Measurements from ENCODE around the gene PTK7.

DNA sequence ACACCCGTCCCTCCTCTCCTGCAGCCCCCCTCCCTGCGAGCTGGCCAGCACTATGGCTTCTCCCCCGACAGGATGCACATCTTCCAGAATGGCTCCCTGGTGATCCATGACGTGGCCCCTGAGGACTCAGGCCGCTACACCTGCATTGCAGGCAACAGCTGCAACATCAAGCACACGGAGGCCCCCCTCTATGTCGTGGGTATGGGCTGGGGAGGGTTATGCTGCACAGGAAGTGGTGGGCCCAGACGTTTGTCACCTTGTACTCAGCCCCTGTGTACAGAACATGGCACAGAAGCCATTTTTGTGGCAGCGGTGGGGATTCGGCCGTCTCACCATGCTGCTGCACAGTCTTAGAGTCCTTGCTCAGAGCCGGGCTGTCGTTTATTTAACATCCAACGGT, 66.0 kb downstream of the PTK7 start:
- no peak for TF ChIP-seq EZH2phosphoT487 (IDR thresholded peaks at IDR 0.05; ENCODE audit: borderline replicate concordance, low read depth, low read length)
- TF ChIP-seq, protein P1, sequence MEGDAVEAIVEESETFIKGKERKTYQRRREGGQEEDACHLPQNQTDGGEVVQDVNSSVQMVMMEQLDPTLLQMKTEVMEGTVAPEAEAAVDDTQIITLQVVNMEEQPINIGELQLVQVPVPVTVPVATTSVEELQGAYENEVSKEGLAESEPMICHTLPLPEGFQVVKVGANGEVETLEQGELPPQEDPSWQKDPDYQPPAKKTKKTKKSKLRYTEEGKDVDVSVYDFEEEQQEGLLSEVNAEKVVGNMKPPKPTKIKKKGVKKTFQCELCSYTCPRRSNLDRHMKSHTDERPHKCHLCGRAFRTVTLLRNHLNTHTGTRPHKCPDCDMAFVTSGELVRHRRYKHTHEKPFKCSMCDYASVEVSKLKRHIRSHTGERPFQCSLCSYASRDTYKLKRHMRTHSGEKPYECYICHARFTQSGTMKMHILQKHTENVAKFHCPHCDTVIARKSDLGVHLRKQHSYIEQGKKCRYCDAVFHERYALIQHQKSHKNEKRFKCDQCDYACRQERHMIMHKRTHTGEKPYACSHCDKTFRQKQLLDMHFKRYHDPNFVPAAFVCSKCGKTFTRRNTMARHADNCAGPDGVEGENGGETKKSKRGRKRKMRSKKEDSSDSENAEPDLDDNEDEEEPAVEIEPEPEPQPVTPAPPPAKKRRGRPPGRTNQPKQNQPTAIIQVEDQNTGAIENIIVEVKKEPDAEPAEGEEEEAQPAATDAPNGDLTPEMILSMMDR (conservative IDR thresholded peaks at IDR 0.05; ENCODE audit: low read length), result no peak

All from OCI-LY7 (cell line).